AG04450 (cell line): Measurements from ENCODE around the gene MAPK14. TPM values are rescaled to one million over a fixed set of nuclear protein-coding genes. Genes with fewer than 3 reads are reported as not detected.

Source experiments
- CTCF ChIA-PET: fragments of 300-600, 350-600 bp; formaldehyde crosslinking; extraction: SDS; loops from one replicate; lab custom pipeline; 2022; ENCODE audit warnings: antibody characterized with exemption, inconsistent platforms; lab: Charles Lee
- POLR2A ChIA-PET: fragments of 350-600 bp; formaldehyde crosslinking; extraction: SDS; loops from one replicate; lab custom pipeline; 2021; ENCODE audit warnings: antibody characterized with exemption, inconsistent platforms; lab: Yijun Ruan, JAX
- DNase-seq: peaks from one replicate; pipeline ENCODE4 v3.0.0-alpha.2; 2011; ENCODE audit warnings: low read depth, low spot score
- H3K27ac ChIP-seq: one replicate; pipeline ENCODE4 v1.5.1; 2012; ENCODE audit warnings: low read depth, low read length, control low read depth
- H3K27me3 ChIP-seq: one replicate; pipeline ENCODE4 v1.6.0; 2012; ENCODE audit warnings: low read length; ENCODE audit not compliant: control insufficient read depth, insufficient read depth
- H3K4me3 ChIP-seq: 2 replicates; pipeline ENCODE4 v1.5.1; 2011; ENCODE audit warnings: mild to moderate bottlenecking, low read depth, low read length, control low read depth
- H3K9me3 ChIP-seq: 2 replicates; pipeline ENCODE4 v1.5.1; 2012; ENCODE audit warnings: low read length; ENCODE audit not compliant: control insufficient read depth, insufficient read depth
- CTCF ChIP-seq: IDR thresholded peaks from 2 replicates; pipeline ENCODE4 v1.5.1; 2011; ENCODE audit warnings: low read depth, low read length, control low read depth, inconsistent platforms
- polyA plus RNA-seq: library from polyadenylated mRNA; depleted of rRNA; stranded (reverse); fragments of >200 nt; gene quantifications from 2 replicates; pipeline ENCODE4 v1.2.3, GENCODE V29; 2011

MAPK14 gene
- polyA plus RNA-seq, 1 experiment, result 55.7 TPM

- Histone ChIP-seq H3K9me3 (no peaks in the 10 kb centered on the region), H3K27me3 (no peaks in the 10 kb centered on the region), H3K27ac (no peak overlapping the region), H3K4me3 (no peak overlapping the region)
- ChIA-PET POLR2A (no interaction called here), CTCF (interaction anchor here (1.5 kb wide), 1 partner anchor 53 kb away, joined by 3 read pairs; no protein-coding TSS in a partner anchor)
- no peak for TF ChIP-seq CTCF
- no peak for DNase-seq
These were observed 15.1 kb downstream of the MAPK14 start for GRCh38 chr6:36042618-36043260.

DNA sequence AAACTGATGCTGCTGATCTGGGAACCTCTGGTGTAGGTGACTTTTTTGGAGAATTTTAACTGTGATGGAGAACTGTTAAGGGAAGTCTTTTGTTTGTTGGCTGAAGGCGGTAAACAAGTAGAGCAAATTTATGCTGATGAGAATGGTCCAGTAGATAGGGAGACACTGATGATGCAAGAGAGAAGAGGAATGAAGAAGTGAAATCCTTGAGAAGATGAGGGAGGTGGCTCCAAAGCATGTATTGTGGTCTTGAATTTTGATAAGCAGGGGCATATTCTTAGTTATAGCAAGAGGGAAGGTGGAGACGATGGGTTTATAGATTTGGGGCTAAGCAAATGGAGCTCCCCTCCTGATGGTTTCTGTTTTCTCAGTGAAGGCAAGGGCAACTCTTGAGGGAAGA, 22.0 kb downstream of the MAPK14 start:
- Histone ChIP-seq H3K27me3 (no peaks in the 10 kb centered on the region), H3K9me3 (no peaks in the 10 kb centered on the region), H3K27ac (no peak overlapping the region), H3K4me3 (no peak overlapping the region)
- no peak for TF ChIP-seq CTCF
- DNase-seq, result no peak
- CTCF ChIA-PET, result no interaction called here
- POLR2A ChIA-PET, result interaction anchor here (0.5 kb wide), 1 partner anchor 22 kb away, joined by 3 read pairs; no protein-coding TSS in a partner anchor

- no peak overlapping the region for H3K4me3 ChIP-seq
- no peak overlapping the region for H3K27ac ChIP-seq
- no peaks in the 10 kb centered on the region for H3K27me3 ChIP-seq
- ChIA-PET POLR2A (no interaction called here), CTCF (no interaction called here)
- TF ChIP-seq CTCF, result no peak
- H3K9me3 ChIP-seq, result no peaks in the 10 kb centered on the region
- DNase-seq, result no peak
These were observed 22.7 kb downstream of the MAPK14 start for GRCh38 chr6:36050305-36050704.

GRCh38 chr6:36050947-36051710, 23.5 kb downstream of the MAPK14 start:
- TF ChIP-seq CTCF, result no peak
- CTCF ChIA-PET, result interaction anchor here (1.1 kb wide), 1 partner anchor 44 kb away, joined by 6 read pairs; no protein-coding TSS in a partner anchor
- Histone ChIP-seq H3K9me3 (no peaks in the 10 kb centered on the region), H3K27me3 (no peaks in the 10 kb centered on the region), H3K27ac (no peak overlapping the region), H3K4me3 (no peak overlapping the region)
- POLR2A ChIA-PET, result interaction anchor here (0.6 to 0.8 kb wide), 2 partner anchors 22 to 24 kb away, joined by 3 to 6 read pairs; partner anchors contain the start of gene MAPK14
- no peak for DNase-seq

DNA sequence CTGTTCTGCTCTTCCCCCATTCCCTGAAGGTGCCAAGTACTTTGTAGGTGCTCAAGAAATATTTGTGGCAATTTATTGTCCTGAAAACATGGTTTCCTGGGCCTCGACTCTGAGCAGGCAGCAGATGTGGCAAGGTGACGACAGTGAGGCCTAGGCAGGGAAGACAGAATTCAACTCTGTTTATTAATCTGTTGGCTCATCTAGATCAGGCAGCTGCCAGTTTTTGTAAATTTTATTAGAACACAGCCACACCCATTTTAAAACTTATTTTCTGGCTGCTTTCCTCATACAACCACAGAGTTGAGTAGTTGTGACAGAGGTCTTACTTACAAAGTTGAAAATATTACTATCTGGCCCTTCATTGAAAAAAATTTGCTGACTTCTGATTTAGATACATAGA, 24.5 kb downstream of the MAPK14 start:
- H3K27ac ChIP-seq, result no peak overlapping the region
- H3K27me3 ChIP-seq, result no peaks in the 10 kb centered on the region
- H3K4me3 ChIP-seq, result no peak overlapping the region
- CTCF ChIA-PET, result interaction anchor here (1.1 to 1.2 kb wide), 2 partner anchors 24 to 43 kb away, joined by 3 to 6 read pairs; partner anchors contain the start of gene MAPK14
- no peak for DNase-seq
- no peak for TF ChIP-seq CTCF
- H3K9me3 ChIP-seq, result no peaks in the 10 kb centered on the region
- POLR2A ChIA-PET, result no interaction called here
